GM21381 (cell line): ENCODE measurements around the gene PDE4B.
"Not testable (repeated sequence)": the region's sequence is repeated elsewhere in the genome, so short reads cannot be mapped to it uniquely, and the experiment has no call there.

ENCODE experiments used
- ATAC-seq: cut with Tn5 transposase; IDR thresholded peaks from one replicate; pipeline ENCODE4 v1.9.1; 2021; ENCODE audit warnings: mild to moderate bottlenecking, moderate library complexity; ENCODE audit not compliant: unreplicated experiment

The PDE4B gene

DNA sequence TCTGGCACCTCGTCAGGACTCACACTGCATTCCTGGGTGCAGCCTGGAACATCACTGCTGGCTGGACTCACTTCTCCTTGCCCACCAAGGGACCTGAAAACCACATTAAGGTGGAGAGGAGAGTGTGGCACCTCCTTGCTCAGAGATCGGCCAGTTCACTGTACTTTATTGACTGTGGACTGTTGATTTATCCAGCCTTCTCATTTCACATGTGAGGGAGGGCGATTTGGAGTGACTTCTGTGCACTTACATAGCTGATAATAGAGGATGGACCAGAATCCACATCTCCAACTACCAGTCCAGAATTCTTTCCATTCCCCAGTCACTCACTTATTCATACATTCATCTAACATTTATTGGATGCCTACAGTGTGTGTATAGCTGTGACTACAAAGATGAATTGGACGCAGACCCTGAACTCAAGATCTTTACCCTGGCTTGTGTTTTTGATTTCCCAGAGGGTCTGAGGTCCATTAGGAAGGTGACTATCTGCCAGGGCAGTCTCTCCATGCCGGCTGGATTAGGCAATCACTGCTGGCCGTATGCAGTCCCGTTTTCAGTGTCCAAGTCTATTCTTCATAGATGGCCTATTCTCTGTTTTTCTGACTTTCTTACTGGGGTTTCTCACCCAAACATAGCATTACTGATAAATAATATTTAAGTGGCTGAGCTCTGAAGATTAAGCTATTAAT is 507.7 kb downstream of the PDE4B start:
- ATAC-seq, result no peak

- ATAC-seq, result peak; percentile 72
Measured at GRCh38 chr1:66300972-66301451, 508.3 kb downstream of the PDE4B start.

GRCh38 chr1:66302184-66302742 is 509.6 kb downstream of the PDE4B start:
- no peak for ATAC-seq

DNA sequence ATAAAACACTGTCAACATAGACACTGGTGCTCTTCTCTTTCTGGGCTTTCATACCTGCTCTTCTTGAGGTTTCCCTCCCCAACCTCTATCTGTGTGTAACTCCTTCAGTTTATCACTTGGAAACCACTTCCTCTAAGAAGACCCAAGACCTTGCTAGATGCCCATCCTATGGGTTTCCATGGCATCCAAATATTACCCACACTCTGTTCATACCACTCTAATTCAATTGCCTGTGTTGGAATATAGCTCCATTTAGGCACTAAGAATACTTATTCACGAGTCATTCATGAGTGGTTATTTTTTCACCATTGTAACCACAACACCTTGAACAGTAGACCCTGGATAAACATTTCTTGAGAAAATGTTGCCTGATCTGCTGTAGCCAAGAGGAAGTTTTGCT is 510.1 kb downstream of the PDE4B start:
- ATAC-seq, result no peak

- ATAC-seq, result no peak
Measured at GRCh38 chr1:66303646-66304045, 511.0 kb downstream of the PDE4B start.

DNA sequence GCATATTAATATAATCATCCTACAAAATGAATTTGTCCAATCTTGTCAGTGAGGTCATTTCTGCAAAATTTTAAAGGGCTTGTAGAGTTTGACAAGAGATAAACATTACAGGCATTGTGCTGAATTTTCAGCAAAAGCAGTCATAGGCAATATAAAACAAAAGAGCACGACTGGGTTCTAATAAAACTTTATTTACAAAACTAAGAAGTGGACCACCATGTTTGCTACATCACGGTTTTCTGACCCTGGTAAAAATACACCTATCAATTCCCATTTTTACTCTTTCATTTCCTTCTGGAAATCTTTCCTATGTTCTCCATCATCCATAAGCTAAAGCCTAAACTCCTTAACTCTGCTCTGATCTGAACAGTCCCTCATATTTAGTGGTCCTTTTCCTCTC is 511.4 kb downstream of the PDE4B start:
- no peak for ATAC-seq

DNA sequence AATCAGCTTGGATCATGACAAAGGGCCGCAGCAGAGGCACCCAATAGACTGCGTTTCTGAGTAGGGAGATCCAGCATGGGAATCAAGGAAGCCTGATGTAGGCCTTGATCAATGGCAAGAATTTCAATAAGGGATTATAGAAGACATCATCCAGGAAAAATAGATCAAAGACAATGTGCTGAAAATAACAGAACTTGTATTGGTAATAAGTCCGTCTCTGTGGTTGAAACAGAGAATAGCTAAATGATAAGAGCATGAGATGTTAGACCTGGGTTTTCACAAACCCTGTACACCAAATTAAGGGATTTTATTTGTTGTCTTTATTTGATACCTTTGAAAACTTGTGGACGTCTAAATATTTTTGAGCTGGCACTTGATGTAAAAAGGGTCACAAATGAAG is 513.2 kb downstream of the PDE4B start:
- ATAC-seq, result no peak

- ATAC-seq, result no peak
Measured at GRCh38 chr1:66309006-66309741, 516.5 kb downstream of the PDE4B start.

DNA sequence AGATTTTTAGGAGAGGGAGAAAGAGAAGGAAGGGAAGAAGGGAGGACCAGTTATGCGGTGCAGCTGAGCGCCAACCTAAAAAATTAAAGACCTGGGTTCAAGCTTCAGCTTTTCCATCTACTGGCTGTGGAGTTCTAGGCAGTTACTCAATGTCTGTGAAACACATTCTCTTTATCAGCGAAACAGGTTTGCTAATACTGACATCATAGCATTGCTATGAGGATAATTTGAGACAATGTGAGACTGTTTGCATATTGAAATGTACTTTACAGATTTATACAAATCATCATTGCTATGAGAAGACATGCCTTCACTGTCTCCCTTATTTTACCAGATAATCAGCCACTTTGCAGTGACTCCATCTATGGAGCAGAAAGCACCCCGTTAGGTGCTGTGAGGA is 518.4 kb downstream of the PDE4B start:
- ATAC-seq, result no peak

DNA sequence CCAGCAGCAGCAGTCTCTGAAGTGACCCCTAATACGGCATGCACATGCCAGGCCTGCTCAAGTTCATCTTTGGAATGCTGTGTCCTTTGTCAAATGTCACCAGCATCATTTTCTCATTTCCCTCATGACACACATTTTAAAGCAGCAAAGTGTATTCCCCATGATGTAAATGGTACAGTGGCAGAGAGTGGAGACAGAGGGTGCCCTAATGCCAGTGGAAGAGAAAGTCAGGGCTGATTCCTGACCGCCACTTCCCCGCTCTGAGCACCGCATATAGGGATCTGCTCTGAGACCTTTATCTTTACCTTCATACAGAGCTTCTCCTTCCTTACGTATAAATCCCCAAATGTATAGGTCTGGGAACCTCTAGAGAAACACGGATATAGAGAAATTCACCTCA is 518.9 kb downstream of the PDE4B start:
- ATAC-seq, result no peak

- ATAC-seq, result no peak
Measured at GRCh38 chr1:66312271-66312990, 519.7 kb downstream of the PDE4B start.

DNA sequence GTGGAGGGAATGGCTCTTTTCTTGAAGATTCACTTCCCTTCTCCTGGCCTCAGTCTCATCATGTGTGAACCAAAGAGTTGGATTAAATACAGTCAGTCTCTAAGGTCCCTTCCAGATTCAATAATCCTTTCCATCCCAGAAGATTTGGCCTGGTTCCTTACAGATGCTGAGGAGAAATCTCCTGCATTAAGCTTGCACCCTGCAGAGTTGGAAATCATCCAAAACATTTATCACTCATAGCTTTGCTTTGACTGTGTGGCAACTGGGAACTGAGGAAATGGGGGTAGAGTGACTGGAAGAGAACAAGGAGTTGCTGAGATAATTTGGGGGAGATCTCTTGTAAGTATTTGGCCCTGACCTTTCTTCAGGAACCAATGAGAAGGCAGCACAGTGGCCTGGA is 520.7 kb downstream of the PDE4B start:
- ATAC-seq, result no peak

DNA sequence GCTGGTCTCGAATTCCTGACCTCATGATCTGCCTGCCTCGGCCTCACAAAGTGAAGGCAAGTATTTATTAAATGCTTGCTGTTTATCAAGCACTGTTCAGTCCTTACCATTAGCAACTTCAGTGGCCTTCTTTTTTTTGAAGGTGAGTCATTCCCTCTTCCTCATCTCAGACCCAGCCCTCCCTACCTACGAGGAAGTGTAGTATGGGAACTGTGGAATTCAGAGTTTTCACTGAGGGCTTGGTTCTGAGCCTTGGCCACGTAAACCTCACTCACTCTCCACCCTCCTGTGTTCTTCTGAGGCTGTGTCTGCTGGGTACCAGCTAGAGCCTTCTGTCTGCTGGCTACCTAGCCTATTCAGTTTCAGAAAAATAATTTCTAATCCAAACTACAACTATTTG is 523.0 kb downstream of the PDE4B start:
- no peak for ATAC-seq

- no peak for ATAC-seq
Measured at GRCh38 chr1:66316464-66317247, 524.0 kb downstream of the PDE4B start.

DNA sequence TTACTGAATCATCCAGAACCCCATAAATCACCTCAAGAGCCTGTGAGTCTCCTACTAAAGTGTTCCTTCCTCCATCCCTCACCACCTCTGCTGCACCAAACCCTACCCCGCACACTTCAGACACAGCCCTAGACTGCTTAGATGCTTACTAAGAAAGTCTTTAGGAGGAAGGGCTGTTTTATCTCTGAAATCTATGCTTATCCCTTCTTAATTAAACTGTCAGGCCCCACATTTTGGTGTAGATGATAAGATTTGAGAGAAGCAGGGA is 524.5 kb downstream of the PDE4B start:
- no peak for ATAC-seq

DNA sequence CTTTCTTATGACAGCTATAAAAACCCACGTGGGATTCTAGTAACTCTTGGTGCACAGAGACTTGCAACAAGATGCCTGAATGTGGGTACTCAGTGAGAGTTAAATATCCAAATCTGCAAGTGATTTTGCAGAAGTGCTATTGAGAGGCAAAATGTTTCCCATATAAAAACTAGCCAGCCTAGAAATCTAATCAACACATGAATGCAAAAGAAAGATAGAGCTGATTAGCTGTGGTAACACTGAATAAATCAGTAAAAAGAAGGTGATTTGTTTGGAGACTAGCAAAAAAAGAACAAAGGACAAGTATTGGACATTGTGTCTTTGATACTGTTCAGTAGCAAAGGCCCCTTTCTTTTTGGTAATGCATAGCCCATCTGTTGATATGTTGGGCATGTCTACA is 527.5 kb downstream of the PDE4B start:
- ATAC-seq, result no peak

- not testable (repeated sequence) for ATAC-seq
Measured at GRCh38 chr1:66322462-66322861, 529.8 kb downstream of the PDE4B start.

DNA sequence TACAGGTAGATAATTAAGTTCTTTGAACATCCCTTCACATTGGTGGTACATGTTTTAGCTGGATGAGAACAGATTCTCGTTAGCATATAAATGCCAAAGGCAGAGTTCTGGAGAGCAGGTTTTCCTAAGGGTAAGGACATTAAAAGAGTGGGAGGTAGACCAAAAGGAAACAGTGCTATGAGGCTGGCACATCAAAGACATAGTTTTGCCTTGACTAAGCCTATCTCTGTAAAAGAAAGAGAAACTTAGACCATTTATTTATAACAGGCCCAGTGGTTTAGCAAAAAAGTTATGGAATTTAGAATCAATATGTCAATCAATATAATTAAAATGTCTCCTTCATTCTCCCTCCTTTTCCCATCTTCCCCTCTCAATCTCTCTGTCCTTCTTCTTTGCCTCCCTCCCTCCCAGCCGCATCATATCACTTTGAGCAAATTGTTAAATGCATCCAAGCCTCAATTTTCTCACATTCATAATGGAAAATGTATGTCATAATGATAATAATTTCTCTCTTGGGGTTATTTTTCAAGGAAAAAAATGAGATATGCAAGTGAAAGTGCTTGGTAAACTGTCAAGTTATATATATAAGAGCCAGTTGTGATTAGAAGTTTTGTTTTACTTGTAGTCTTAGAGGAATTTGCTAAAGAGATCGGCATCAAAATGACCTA is 531.4 kb downstream of the PDE4B start:
- ATAC-seq, result no peak

DNA sequence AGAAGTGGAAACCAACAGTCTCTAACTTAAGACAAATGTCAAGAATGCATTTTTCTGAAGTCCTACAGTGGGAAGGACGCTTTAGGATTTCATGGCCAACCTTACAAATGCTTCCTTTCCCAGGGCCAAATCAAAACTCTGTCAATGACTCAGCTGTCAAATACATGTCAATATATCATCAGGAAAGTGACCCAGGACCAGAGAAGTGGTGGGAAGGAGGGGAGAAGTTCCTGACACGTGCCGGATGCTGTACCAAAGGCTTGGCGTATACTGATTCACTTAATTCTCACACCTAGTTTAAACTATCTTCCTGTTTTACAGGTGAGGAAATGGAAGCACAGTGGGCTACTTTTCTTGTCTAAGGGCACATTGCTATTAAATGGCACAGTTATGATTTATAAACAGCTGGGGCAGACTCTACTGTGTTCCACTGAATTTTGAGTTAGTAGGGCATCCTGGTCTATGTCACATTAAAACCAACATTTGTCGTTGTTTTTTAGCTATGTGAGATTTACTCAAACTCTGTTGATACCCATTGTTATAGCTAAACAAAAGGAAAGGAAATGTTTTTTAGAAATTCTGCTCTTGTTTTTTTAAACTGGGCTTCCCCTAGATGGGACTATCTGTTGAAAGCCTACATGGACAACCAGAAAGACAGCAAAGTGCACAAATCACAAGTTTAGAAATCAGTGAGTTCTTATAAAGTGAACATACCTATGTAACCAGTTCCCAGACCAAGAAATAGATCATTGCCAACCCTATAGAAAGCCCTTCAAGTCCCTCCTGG is 533.1 kb downstream of the PDE4B start:
- ATAC-seq, result no peak

DNA sequence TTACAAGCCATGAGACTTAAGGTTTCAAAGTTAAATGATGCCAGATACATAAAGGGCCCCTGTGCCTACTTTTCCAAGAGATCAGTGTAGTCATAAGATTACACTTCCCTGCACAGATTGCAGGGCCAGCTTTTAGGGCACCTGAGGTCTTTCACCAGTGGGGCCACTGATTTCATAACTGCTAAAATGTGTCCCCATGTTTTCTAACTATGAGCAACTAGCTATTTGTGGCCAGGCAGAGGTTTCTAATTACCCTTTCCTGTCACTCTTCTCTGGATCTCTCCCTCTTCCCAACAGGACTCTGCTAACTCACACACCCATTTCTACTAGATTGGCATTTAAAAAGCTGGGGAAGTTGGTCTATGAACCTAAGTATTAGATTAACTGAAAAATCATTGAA is 534.2 kb downstream of the PDE4B start:
- no peak for ATAC-seq
